PC-9 (cell line): ENCODE measurements around the gene ANKIB1. TPM values are rescaled to one million over a fixed set of nuclear protein-coding genes. Genes with fewer than 3 reads are reported as not detected.

Experiments
- BruUV-seq: library from RNA; stranded (reverse); fragments of 400-500 nt; replicated peaks from 2 replicates; lab custom pipeline; 2021; lab: Mats Ljungman, UMichigan
- CTCF ChIA-PET: fragments of 300-600 bp; sonication (Branson Sonifier 250); formaldehyde crosslinking; loops from one replicate; lab custom pipeline; 2022; ENCODE audit warnings: antibody characterized with exemption; lab: Charles Lee
- POLR2A ChIA-PET: fragments of 300-600 bp; sonication (Branson Sonifier 250); formaldehyde crosslinking; loops from one replicate; lab custom pipeline; 2022; ENCODE audit warnings: antibody characterized with exemption; ENCODE audit not compliant: unreplicated experiment; lab: Charles Lee
- DNase-seq, 2 experiments: peaks; one replicate each; pipeline versions ENCODE4 v3.0.0 to v3.0.0-alpha.2; 2015 to 2022; ENCODE audit warnings: mixed read lengths in 1 of 2
- H2AFZ ChIP-seq: fragments of 200-600 bp; sonication (generic); 2 replicates; pipeline ENCODE4 v1.8.1; 2017; ENCODE audit warnings: antibody characterized with exemption
- H3F3A ChIP-seq: fragments of 200-600 bp; sonication (generic); 2 replicates; pipeline ENCODE4 v1.8.1; 2017; ENCODE audit warnings: antibody characterized with exemption, mild to moderate bottlenecking, low read depth; ENCODE audit not compliant: insufficient read depth
- H3K27ac ChIP-seq: fragments of 200-600 bp; sonication (generic); 2 replicates; pipeline ENCODE4 v1.6.1; 2016; ENCODE audit warnings: mixed run types
- H3K27me3 ChIP-seq: fragments of 200-600 bp; sonication (generic); 2 replicates; pipeline ENCODE4 v1.6.1; 2016; ENCODE audit warnings: low read depth, mixed run types; ENCODE audit not compliant: insufficient read depth
- H3K36me3 ChIP-seq: fragments of 200-600 bp; sonication (generic); 2 replicates; pipeline ENCODE4 v1.6.1; 2016; ENCODE audit warnings: low read depth, mixed run types
- H3K4me1 ChIP-seq: fragments of 200-600 bp; sonication (generic); replicated peaks from 2 replicates; pipeline ENCODE4 v1.6.1; 2016; ENCODE audit warnings: mixed run types; ENCODE audit not compliant: insufficient read depth
- H3K4me2 ChIP-seq: fragments of 200-600 bp; sonication (generic); 2 replicates; pipeline ENCODE4 v1.6.1; 2017; ENCODE audit warnings: mixed run types
- H3K4me3 ChIP-seq: fragments of 200-600 bp; sonication (generic); 2 replicates; pipeline ENCODE4 v1.6.1; 2016; ENCODE audit warnings: mixed run types
- H3K79me2 ChIP-seq: fragments of 200-600 bp; sonication (generic); 2 replicates; pipeline ENCODE4 v1.6.1; 2017; ENCODE audit warnings: low read depth, mixed run types
- H3K9me2 ChIP-seq: fragments of 200-600 bp; sonication (generic); 2 replicates; pipeline ENCODE4 v1.8.1; 2017; ENCODE audit warnings: mild to moderate bottlenecking; ENCODE audit not compliant: insufficient read depth
- H3K9me3 ChIP-seq: fragments of 200-600 bp; sonication (generic); 2 replicates; pipeline ENCODE4 v1.8.1; 2016; ENCODE audit warnings: low read depth; ENCODE audit not compliant: insufficient read depth
- H4K20me1 ChIP-seq: fragments of 200-600 bp; sonication (generic); 2 replicates; pipeline ENCODE4 v1.8.1; 2017; ENCODE audit not compliant: insufficient read depth
- EZH2 ChIP-seq: fragments of 200-600 bp; sonication (generic); IDR thresholded peaks from 2 replicates; pipeline ENCODE4 v1.8.0; 2017; ENCODE audit warnings: antibody characterized with exemption, low read depth
- intact Hi-C: fragments of 100-400 bp; cut with micrococcal nuclease; formaldehyde crosslinking; loops from one replicate; pipeline ENCODE4 v1.10.0; 2022; ENCODE audit not compliant: unreplicated experiment
- total RNA-seq: library from RNA; stranded (reverse); gene quantifications from 2 replicates; pipeline ENCODE4 v1.2.3, GENCODE V29; 2021
- TF ChIP-seq, protein P1 (sequence below): fragments of 200-600 bp; sonication (generic); conservative IDR thresholded peaks from 2 replicates; pipeline ENCODE4 v1.6.1; 2017; ENCODE audit warnings: mixed run types, antibody characterized with exemption, mild to moderate bottlenecking, moderate library complexity

ANKIB1 gene
- total RNA-seq, 1 experiment from 2014 or later: 116 TPM

DNA sequence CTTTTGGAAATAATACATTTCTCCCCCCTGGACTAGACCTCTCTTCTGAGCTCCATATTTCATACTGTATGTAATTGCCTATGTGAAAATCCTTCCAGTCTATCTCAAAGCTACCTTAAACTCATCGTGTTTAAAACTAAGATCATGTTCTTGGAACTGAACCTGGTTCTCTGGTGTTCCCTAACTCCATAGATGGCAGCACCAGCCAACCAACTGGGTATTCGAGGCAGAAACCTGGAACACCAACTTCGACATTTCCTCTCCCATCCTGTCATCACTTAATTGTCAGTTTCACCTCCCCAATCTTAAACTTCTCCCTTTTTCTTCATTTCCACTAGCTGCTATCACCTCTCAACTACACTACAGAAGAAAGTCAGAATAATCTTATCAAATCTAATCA lies 87.0 kb downstream of the ANKIB1 start:
- Histone ChIP-seq H3K9me3 (peaks cover 10% of the 10 kb centered on the region), H3K4me3 (no peak overlapping the region), H3K4me1 (no peaks in the 10 kb centered on the region), H3K9me2 (no peaks in the 10 kb centered on the region), H3F3A (0 out of 2 replicates have a peak, but pooled peaks cover 4% of the 10 kb centered on the region), H3K27me3 (no peaks in the 10 kb centered on the region), H3K4me2 (no peak overlapping the region), H3K27ac (no peak overlapping the region), H3K36me3 (peaks cover 16% of the 10 kb centered on the region; the same call in 1 of the 2 replicates), H2AFZ (no peak overlapping the region), H3K79me2 (no peaks in the 10 kb centered on the region), H4K20me1 (no peaks in the 10 kb centered on the region)
- ChIA-PET CTCF (no interaction called here), POLR2A (no interaction called here)
- intact Hi-C loops: no loop called here
- BruUV-seq: no TSS peak
- DNase-seq: no peak
- TF ChIP-seq, protein P1, sequence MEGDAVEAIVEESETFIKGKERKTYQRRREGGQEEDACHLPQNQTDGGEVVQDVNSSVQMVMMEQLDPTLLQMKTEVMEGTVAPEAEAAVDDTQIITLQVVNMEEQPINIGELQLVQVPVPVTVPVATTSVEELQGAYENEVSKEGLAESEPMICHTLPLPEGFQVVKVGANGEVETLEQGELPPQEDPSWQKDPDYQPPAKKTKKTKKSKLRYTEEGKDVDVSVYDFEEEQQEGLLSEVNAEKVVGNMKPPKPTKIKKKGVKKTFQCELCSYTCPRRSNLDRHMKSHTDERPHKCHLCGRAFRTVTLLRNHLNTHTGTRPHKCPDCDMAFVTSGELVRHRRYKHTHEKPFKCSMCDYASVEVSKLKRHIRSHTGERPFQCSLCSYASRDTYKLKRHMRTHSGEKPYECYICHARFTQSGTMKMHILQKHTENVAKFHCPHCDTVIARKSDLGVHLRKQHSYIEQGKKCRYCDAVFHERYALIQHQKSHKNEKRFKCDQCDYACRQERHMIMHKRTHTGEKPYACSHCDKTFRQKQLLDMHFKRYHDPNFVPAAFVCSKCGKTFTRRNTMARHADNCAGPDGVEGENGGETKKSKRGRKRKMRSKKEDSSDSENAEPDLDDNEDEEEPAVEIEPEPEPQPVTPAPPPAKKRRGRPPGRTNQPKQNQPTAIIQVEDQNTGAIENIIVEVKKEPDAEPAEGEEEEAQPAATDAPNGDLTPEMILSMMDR: no peak
- no peak for TF ChIP-seq EZH2

DNA sequence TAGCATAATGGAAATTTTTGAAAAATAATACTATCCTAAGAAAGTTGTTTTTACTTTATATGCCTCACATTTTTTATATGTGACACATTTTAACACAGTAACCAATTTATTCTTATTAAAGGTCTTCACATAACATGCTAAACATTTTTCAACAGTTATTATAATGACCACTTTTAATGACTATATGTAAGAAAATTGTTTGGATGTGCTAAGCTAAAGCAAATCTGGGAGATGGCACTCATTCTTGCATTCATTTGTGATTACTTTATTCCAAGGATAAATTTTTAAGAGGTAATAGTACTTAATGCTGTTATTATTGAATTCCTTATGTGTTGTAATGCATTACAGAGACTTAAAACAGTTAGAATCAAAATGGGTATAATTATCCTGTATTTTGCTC lies 88.1 kb downstream of the ANKIB1 start:
- Histone ChIP-seq H3K27me3 (no peaks in the 10 kb centered on the region), H3K27ac (no peak overlapping the region), H3K9me2 (no peaks in the 10 kb centered on the region), H3K9me3 (peaks cover 10% of the 10 kb centered on the region), H3K4me3 (no peak overlapping the region), H2AFZ (no peak overlapping the region), H3K36me3 (0 out of 2 replicates have a peak, but pooled peaks cover 11% of the 10 kb centered on the region), H3K4me2 (no peak overlapping the region), H4K20me1 (no peaks in the 10 kb centered on the region), H3K79me2 (no peaks in the 10 kb centered on the region), H3K4me1 (no peaks in the 10 kb centered on the region), H3F3A (0 out of 2 replicates have a peak, but pooled peaks cover 4% of the 10 kb centered on the region)
- no peak for DNase-seq
- no peak for TF ChIP-seq EZH2
- TF ChIP-seq, protein P1: no peak
- intact Hi-C loops: no loop called here
- no TSS peak for BruUV-seq
- CTCF ChIA-PET: no interaction called here
- POLR2A ChIA-PET: no interaction called here

DNA sequence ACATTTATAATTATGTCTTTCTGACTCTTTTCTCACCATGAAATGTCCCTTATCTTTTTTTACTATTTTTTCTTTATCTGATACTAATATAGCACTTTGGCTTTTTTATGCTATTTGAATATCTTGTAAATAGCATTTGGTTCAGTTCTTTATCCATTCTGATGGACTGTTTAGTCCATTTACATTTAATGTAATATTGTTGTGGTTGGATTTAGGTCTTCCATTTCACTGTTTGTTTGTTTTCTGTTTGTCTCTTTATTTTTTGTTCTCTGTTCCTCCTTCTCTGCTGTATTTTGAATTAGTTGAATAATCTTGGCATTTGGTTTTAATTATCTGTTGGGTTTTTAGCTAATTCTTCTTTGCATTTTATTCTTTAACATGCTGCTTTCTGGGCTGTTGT lies 89.8 kb downstream of the ANKIB1 start:
- Histone ChIP-seq H3F3A (0 out of 2 replicates have a peak, but pooled peaks cover 4% of the 10 kb centered on the region), H3K9me2 (no peaks in the 10 kb centered on the region), H3K4me2 (no peak overlapping the region), H3K27me3 (no peaks in the 10 kb centered on the region), H3K79me2 (no peaks in the 10 kb centered on the region), H3K9me3 (peaks cover 10% of the 10 kb centered on the region), H2AFZ (no peak overlapping the region), H3K4me3 (no peak overlapping the region), H4K20me1 (no peaks in the 10 kb centered on the region), H3K27ac (no peak overlapping the region), H3K4me1 (no peaks in the 10 kb centered on the region), H3K36me3 (0 out of 2 replicates have a peak, but pooled peaks cover 11% of the 10 kb centered on the region)
- intact Hi-C loops: no loop called here
- ChIA-PET POLR2A (no interaction called here), CTCF (no interaction called here)
- TF ChIP-seq EZH2: no peak
- TF ChIP-seq, protein P1: no peak
- BruUV-seq: no TSS peak
- no peak for DNase-seq
